Measurements from ENCODE around the gene HOXB9.

DNA sequence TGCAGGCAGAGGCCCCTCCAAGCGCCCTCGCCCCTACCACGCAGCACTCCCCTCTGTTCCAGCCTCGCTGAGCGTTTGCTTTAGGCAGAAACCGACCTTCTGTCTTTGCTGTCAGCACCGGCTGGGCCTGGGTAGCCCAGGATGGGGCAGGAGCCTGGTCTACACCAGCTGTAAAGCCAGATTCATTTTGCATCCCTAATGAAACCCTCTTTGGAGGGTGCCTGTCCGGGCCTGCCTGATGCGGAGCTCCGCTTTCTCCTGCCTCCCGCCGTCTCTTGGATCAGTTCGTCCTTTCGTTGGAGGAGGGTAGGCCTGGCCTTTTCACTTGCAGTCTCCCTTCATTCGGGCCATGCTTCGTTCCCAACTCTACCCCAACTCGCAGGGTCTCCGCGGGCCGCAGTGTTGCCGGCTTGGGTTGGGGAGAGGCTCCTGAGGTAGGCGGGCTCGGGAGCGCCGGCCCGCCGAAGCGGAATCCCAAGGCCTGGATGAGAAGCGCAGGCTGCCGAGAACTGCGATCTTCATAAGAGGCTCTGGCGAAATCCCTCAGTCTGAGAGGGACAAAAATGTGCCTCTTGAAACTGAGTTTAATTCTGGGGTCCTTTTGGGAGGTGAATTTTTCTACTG is 6.2 kb downstream of the HOXB9 start:
- TF ChIP-seq, protein P1, sequence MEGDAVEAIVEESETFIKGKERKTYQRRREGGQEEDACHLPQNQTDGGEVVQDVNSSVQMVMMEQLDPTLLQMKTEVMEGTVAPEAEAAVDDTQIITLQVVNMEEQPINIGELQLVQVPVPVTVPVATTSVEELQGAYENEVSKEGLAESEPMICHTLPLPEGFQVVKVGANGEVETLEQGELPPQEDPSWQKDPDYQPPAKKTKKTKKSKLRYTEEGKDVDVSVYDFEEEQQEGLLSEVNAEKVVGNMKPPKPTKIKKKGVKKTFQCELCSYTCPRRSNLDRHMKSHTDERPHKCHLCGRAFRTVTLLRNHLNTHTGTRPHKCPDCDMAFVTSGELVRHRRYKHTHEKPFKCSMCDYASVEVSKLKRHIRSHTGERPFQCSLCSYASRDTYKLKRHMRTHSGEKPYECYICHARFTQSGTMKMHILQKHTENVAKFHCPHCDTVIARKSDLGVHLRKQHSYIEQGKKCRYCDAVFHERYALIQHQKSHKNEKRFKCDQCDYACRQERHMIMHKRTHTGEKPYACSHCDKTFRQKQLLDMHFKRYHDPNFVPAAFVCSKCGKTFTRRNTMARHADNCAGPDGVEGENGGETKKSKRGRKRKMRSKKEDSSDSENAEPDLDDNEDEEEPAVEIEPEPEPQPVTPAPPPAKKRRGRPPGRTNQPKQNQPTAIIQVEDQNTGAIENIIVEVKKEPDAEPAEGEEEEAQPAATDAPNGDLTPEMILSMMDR (IDR thresholded peaks at IDR 0.05; ENCODE audit: insufficient read depth, low read depth, low read length), result no peak
- peak; percentile 89 for TF ChIP-seq EZH2 (IDR thresholded peaks at IDR 0.05; ENCODE audit: insufficient read depth, low read length)

Measured in astrocyte (in vitro differentiated cells and primary cell).